Uterus (tissue), 4 donors: ENCODE measurements around the gene PDE4D. TPM values are rescaled to one million over a fixed set of nuclear protein-coding genes. Genes with fewer than 3 reads are reported as not detected.

Experiments
- DNase-seq, 2 donors: peaks; one replicate each; pipeline ENCODE4 v3.0.0-alpha.2; 2019 to 2020
- H3K27ac ChIP-seq, 2 donors: fragments of 200-600 bp; sonication (generic); 1 replicate in 1 of 2; 2 replicates in 1 of 2; pipeline ENCODE4 v1.5.1; 2016 to 2018
- H3K27me3 ChIP-seq, 2 donors: fragments of 200-600 bp; sonication (generic); one replicate each; pipeline ENCODE4 v1.5.1; 2018 to 2019; ENCODE audit warnings: control low read depth in 1 of 2
- H3K36me3 ChIP-seq, 2 donors: fragments of 200-600 bp; sonication (generic); one replicate each; pipeline ENCODE4 v1.5.1; 2019; ENCODE audit warnings: control low read depth in 1 of 2
- H3K4me1 ChIP-seq, 2 donors: fragments of 200-600 bp; sonication (generic); one replicate each; pipeline ENCODE4 v1.5.1; 2018 to 2019; ENCODE audit warnings: control low read depth in 1 of 2
- H3K4me3 ChIP-seq, 2 donors: fragments of 200-600 bp; sonication (generic); 1 replicate in 1 of 2; 2 replicates in 1 of 2; pipeline ENCODE4 v1.5.1; 2018 to 2019; ENCODE audit warnings: mild to moderate bottlenecking in 1 of 2
- H3K9me3 ChIP-seq, 2 donors: fragments of 200-600 bp; sonication (generic); one replicate each; pipeline ENCODE4 v1.5.1; 2019; ENCODE audit warnings: control low read depth in 1 of 2
- POLR2A ChIP-seq, 2 donors: fragments of 450-650 bp; IDR thresholded peaks; one replicate each; pipeline ENCODE4 v1.6.1; 2016; ENCODE audit warnings: antibody characterized with exemption in 2 of 2, mild to moderate bottlenecking in 1 of 2, moderate library complexity in 1 of 2
- intact Hi-C: fragments of 100-400 bp; cut with DNase I; formaldehyde crosslinking; loops from one replicate; pipeline ENCODE4 v1.15.1; 2023; ENCODE audit warnings: low total_unique reads
- total RNA-seq, 4 donors: library from RNA; depleted of rRNA in 3 of 4; stranded (reverse); fragments of >200 nt in 3 of 4; gene quantifications; one replicate each; pipeline versions ENCODE4 v1.1.0 to v1.2.4, GENCODE V29; 2014 to 2023
- TF ChIP-seq, protein P1 (sequence below), 4 experiments: fragments of 200-600 bp in 2 of 4; fragments of 450-650 bp in 2 of 4; sonication (generic) in 2 of 4; IDR thresholded peaks; one replicate each; pipeline ENCODE4 v1.5.1; 2016 to 2019; ENCODE audit warnings: antibody characterized with exemption in 4 of 4, mild to moderate bottlenecking in 2 of 4, moderate library complexity in 1 of 4
- donor health status: DM: yes; HTN: yes; CAD: no.

The PDE4D gene
- total RNA-seq, 4 donors from 2014 or later: 27.1 to 77.0 (median 45.8) TPM

GRCh38 chr5:59332236-59332973 lies 561.1 kb downstream of the PDE4D start:
- DNase-seq: no peak
- H3K27ac ChIP-seq: no peak overlapping the region
- H3K9me3 ChIP-seq: no peaks in the 10 kb centered on the region
- no peak overlapping the region for H3K4me3 ChIP-seq
- intact Hi-C loops: no loop called here
- no peaks in the 10 kb centered on the region for H3K36me3 ChIP-seq
- H3K27me3 ChIP-seq: no peaks in the 10 kb centered on the region
- TF ChIP-seq POLR2A (IDR thresholded peaks at IDR 0.05): no peak
- TF ChIP-seq, protein P1, sequence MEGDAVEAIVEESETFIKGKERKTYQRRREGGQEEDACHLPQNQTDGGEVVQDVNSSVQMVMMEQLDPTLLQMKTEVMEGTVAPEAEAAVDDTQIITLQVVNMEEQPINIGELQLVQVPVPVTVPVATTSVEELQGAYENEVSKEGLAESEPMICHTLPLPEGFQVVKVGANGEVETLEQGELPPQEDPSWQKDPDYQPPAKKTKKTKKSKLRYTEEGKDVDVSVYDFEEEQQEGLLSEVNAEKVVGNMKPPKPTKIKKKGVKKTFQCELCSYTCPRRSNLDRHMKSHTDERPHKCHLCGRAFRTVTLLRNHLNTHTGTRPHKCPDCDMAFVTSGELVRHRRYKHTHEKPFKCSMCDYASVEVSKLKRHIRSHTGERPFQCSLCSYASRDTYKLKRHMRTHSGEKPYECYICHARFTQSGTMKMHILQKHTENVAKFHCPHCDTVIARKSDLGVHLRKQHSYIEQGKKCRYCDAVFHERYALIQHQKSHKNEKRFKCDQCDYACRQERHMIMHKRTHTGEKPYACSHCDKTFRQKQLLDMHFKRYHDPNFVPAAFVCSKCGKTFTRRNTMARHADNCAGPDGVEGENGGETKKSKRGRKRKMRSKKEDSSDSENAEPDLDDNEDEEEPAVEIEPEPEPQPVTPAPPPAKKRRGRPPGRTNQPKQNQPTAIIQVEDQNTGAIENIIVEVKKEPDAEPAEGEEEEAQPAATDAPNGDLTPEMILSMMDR (IDR thresholded peaks at IDR 0.05): no peak
- no peaks in the 10 kb centered on the region for H3K4me1 ChIP-seq

DNA sequence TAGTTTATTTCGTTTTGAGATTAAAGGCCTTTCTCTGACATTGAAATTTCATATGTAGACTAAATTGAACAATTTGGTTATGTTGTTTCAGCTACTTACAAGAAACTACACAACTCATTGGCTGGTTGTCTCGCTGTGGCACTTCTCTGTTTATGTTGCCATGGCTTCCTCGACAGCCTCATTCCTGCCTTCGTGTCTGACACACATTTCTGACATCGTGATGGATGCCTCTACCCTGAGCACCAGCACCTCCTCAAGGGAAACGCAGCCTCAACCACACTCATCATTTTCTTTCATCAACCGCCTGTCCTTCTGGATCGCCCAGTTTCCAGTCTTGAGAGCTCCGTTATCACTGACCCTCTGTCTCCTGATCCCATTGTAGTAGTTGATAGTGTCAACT lies 562.8 kb downstream of the PDE4D start:
- Histone ChIP-seq H3K27me3 (no peaks in the 10 kb centered on the region), H3K4me1 (no peaks in the 10 kb centered on the region), H3K27ac (no peak overlapping the region)

DNA sequence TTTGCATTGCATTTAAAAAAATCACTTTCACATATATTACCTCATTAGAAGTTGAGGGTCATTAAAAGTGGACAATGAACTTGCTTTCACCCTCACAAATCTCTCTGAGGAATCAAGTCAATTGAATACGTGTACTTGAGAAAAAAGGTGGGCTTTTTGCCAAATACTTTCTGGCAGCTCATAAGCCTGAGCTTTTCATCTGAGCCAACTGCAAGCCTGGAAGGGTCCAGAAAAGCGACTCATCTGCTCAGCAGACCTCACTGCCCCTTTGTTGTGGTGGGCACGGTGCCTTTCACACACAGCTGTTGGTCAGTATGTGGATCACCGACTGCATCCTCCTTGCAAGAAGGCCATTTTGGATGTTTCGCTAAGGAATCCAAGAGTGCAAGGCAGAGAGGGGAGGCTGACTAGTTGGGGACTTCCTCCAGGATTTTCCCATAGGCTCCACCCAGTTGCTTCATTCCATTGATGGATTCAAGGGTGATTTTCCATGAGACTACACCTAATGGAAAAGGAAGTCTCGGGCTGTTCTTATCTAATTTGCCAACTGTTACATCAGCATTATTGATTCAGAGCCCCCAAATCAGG lies 564.7 kb downstream of the PDE4D start:
- no peaks in the 10 kb centered on the region for H3K9me3 ChIP-seq
- TF ChIP-seq, protein P1 (IDR thresholded peaks at IDR 0.05): no peak
- no peak overlapping the region for H3K27ac ChIP-seq
- H3K4me3 ChIP-seq: no peak overlapping the region
- no peaks in the 10 kb centered on the region for H3K4me1 ChIP-seq
- H3K27me3 ChIP-seq: no peaks in the 10 kb centered on the region
- H3K36me3 ChIP-seq: no peaks in the 10 kb centered on the region
- no peak for DNase-seq
- intact Hi-C loops: no loop called here

More for the DNA sequence above, 562.8 kb downstream of the PDE4D start:
- no peaks in the 10 kb centered on the region for H3K36me3 ChIP-seq
- no peaks in the 10 kb centered on the region for H3K9me3 ChIP-seq
- DNase-seq: no peak
- no peak overlapping the region for H3K4me3 ChIP-seq
- no peak for TF ChIP-seq POLR2A (IDR thresholded peaks at IDR 0.05)
- TF ChIP-seq, protein P1 (IDR thresholded peaks at IDR 0.05): no peak
- intact Hi-C loops: no loop called here

GRCh38 chr5:59327191-59327980 lies 566.1 kb downstream of the PDE4D start:
- H3K27ac ChIP-seq: no peak overlapping the region
- DNase-seq: no peak
- H3K36me3 ChIP-seq: no peaks in the 10 kb centered on the region
- H3K27me3 ChIP-seq: no peaks in the 10 kb centered on the region
- intact Hi-C loops: no loop called here
- no peaks in the 10 kb centered on the region for H3K4me1 ChIP-seq
- no peaks in the 10 kb centered on the region for H3K9me3 ChIP-seq
- no peak overlapping the region for H3K4me3 ChIP-seq
- TF ChIP-seq POLR2A (IDR thresholded peaks at IDR 0.05): no peak
- TF ChIP-seq, protein P1 (IDR thresholded peaks at IDR 0.05): no peak

DNA sequence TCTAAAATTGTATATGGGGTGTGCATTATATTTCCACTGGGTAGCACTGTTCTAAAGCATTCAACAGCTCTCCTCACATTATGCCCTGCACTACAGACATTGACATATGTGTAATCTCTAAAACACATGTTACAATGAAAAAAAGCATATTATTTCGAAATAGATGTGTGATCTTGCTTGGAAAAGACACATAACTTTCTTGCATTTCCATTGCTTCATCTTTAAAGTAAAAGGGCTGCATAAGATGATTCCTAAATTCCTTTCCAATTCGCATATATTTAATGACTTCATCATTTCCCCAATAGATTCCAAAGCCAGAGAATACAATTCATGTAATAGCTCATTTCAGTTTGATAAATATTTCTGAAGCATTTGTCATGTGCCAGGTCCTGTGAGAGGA lies 566.9 kb downstream of the PDE4D start:
- intact Hi-C loops: no loop called here
- H3K4me1 ChIP-seq: no peaks in the 10 kb centered on the region
- no peaks in the 10 kb centered on the region for H3K36me3 ChIP-seq

More for the DNA sequence above, 566.9 kb downstream of the PDE4D start:
- Histone ChIP-seq H3K27me3 (no peaks in the 10 kb centered on the region), H3K27ac (no peak overlapping the region), H3K4me3 (no peak overlapping the region), H3K9me3 (no peaks in the 10 kb centered on the region)
- TF ChIP-seq, protein P1 (IDR thresholded peaks at IDR 0.05): no peak
- no peak for TF ChIP-seq POLR2A (IDR thresholded peaks at IDR 0.05)
- no peak for DNase-seq
